Measurements from ENCODE around the gene UNCX.
"Not testable (repeated sequence)": the region's sequence is repeated elsewhere in the genome, so short reads cannot be mapped to it uniquely, and the experiment has no call there.

UNCX gene

DNA sequence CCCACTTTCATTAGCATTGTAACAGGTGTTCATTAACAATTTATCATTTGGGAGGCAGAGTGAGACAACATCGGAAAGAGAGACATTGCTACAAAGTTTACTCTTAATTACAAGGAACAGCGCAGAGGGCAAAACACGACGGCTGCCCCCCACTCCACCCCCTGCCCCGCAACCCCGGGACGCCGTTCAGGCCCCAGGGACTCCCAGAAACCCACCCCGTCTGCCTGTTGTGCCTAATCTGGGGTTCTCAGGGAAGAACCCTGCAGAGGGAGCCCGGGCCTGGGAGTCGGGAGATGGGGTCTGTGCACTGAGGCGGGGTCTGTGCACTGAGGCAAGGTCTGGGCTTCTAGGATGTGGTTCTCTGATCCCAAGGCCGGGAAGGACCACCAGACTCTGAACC lies 25.2 kb downstream of the UNCX start:
- no peak for DNase-seq (ENCODE audit: low read depth in 2 of 2)

DNA sequence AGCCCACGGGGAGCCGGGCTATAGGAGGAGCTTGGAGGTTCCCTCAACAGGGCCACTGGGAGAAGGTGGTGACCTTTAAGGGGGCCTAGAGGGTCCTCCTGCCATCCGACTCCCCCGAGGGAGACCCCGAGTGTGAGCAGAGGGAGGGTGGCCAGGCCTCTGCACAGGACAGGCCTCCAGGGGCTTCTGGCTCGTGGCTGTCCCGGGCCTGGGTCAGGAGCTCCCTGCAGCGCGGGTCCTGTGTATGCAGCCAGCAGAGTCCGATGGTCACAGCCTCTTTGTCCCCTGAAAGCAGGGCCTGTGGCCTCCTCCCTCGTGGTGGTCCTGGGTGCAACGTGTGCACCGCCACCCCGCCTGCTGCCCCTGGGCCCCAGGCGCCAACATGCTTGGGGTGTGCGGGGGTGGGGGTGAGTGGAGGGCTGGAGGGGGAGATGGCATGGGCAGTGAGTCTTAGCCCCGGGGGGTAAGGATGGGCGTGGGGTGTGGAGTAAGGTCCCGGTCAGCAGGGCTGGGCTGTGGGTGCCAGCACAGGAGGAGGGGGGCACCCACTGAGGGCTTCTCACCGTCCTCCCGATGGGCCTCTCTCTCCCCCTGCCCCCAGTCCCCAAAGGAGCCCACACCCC lies 27.1 kb downstream of the UNCX start:
- no peak for DNase-seq (ENCODE audit: low read depth in 2 of 2)

DNA sequence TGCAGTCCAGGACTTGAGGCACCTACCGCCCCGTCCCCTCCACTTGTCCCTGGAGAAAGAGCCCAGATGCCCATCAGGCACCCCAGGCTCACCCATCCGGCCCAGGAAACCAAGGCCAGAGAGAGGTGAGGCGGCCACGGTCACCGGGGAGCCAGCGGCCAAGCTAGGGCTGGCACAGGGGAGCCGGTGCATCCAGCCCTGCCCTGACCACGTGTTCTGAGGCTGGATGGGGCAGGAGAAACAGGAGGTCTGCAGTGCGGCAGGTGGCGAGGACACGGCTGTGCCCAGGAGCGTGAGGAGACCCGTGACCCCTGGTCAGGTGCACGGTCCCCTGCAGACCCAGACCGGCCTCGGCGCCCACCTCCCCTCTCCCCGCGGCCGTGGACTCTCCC lies 27.6 kb downstream of the UNCX start:
- no peak for DNase-seq (ENCODE audit: low read depth in 2 of 2)

DNA sequence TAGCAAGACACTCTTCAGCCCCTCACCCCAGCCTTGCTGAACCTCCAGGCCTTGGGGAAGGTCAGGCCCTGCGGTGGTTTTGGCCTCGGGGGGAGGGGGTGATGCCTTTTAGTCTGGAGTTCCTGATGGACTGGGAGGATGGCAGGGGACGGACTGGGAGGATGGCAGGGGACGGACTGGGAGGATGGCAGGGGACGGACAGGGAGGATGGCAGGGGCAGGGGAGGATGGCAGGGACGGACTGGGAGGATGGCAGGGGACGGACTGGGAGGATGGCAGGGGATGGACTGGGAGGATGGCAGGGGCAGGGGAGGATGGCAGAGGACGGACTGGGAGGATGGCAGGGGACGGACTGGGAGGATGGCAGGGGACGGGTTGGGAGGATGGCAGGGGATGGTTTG lies 28.4 kb downstream of the UNCX start:
- not testable (repeated sequence) for DNase-seq (ENCODE audit: low read depth in 2 of 2)

DNA sequence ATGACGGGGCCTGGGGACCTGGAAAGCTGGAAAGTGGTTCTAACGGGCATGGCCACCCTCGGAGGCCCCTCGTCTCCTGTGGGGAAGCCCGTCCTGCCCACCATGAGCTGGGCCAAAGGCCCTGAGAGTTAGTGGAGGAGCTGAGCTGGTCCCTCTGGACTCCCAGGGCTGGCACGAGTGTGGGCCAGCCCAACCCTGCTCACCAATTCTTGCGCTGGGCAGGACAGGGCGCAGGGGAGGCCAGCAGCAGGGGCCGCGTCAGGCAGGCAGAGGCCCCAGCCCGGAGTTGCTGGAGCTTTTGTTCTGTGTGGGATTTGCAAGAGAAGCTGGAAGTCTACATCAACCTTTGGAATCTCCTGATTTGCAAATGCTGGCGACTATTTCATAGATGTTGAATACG lies 29.8 kb downstream of the UNCX start:
- no peak for DNase-seq (ENCODE audit: low read depth in 2 of 2)

DNA sequence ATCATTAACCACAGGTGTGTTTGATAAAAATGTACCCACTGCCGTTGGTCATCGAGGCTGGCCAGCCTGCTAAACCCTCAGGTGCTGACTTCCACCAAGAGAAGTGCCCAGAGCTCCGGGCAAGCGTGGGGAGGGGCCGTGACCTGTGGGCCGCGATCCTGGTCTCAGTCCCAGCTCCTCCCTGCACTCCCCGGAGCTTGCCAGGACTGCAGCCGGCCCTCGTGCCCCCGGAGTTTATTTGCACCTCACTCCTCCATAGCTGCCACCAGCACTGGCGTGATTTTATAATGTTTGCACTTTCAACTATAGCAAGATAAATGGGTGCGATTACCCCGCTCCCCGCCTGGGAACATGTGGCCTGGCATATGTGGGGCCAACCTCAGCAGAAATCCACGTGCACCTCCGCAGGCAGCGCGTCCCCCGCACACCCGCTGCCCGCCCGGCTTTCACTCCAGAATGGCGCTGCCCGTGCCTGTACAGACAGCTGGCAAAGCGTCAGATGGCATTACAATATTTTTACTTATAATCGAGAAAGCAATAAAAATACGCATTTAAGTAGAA lies 30.8 kb downstream of the UNCX start:
- no peak for DNase-seq (ENCODE audit: low read depth in 2 of 2)

DNA sequence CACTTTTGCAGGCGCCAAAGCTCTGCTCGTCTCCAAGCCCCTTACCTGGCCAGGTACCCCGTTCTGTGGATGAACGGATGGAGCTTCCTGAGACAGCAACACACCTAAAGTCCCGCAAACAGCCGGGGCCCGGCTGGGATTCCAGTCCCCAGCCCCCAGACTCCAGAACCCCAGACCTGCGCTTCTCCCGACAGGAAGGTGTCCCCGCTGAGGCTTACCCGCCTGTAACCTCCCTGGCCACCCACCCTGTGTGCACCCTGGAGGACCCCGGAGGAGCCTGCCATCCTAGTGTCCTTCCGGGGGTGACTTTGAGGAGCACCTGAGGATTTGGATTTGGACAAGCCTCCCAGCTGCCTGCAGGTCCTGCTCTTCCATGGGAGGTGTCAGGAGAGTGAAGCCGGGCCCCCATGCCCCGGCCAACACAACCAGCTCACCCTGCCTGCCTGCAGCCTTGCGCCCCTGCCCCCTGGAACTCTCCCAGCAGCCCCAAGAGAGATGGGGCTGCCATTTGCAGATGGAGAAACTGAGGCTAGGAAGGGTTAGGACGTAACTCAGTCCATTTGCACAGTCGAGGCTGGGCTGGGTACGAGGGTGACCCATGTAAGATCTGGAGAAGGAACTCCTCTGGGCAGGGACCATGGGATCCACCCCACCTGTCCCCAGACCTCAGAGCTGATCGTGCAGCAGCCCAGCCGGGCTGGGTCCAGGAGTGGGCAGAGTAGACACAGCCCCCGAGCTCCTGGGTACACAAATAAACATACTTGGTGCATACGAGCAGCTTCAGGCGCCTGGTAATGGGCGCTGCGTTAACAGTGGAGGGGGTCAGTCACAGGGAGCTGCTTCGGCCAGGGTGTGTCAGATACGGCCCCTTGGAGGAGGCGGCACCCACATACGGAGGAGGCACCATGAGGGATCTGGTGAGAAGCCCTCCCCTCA lies 31.9 kb downstream of the UNCX start:
- no peak for DNase-seq (ENCODE audit: low read depth in 2 of 2)

DNA sequence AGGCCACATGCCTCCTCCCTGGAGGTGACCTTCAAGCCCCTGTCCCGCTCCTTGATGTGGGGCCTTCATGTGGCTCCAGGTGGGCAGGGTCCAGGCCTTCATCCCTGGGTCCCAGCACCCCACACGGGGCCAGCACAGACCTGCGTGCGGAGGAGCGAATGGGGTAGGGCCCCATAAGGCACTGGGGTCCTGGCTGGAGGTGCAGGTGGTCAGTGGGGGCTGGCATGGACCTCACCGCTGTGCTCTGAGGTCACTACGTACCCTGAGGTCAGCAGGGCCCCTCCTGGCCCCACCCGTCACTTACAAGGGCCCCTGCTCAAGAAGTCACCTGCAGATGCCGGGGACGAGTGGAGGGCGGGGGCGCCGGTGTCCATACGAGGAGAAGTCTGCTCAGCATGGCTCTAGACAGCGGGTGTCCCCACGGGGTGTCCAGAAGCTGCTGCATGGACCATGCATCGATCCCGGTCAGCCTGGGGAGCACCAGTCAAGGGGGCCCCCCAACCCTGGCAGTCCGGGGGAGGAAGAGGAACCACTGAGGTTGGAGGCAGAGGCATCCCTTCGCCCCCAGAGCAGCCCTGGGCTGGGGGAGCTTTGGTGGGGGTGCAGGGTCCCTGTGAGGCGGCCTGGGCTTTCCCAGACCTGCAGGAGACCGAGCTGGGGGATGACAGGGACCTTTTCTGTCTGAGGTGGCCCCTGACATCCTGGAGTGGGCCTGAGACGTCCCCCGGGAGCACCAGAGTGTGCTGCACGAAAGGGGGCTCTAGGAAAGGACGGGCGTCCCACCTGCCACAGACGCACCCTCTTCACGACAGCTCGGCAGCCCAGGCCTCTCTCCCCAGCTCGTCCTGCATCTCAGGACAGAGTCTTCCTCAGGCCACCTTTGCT lies 34.6 kb downstream of the UNCX start:
- DNase-seq (ENCODE audit: low read depth in 2 of 2) = no peak

DNA sequence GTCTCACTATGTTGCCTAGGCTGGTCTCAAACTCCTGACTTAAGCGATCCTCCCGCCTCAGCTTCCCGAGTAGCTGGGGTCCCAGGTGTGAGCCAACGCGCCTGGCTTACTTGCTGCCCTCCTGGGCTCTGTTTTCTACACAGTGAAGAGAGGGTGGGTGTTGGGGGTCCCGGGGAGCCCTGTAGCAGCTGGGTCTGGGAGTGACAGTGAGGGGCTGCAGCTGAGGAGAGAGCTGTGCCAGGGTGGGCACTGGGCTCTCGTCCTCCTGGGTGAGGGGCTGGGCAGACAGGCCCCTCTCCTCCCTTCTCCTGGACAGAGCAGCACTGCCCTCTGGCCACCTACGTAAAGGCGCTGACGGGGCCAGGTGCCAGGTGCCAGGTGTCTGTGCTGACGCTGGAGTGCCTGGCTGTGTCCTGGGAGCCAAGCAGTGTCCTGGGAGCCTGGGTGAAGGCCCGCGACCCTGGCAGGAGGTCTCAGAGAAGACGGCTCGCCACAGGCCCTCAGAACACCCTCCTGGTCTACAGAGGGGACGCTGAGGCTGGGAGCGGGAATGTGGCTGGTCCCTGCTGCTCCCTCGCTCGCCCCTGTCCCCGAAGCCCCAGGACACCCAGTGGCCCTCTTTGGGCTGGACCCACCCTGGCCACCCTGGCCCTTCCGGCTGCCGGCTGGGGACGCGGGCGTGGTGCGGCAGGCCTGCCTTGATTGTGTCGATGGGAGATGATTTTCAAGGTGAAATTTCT lies 35.6 kb downstream of the UNCX start:
- DNase-seq (ENCODE audit: low read depth in 2 of 2) = no peak

DNA sequence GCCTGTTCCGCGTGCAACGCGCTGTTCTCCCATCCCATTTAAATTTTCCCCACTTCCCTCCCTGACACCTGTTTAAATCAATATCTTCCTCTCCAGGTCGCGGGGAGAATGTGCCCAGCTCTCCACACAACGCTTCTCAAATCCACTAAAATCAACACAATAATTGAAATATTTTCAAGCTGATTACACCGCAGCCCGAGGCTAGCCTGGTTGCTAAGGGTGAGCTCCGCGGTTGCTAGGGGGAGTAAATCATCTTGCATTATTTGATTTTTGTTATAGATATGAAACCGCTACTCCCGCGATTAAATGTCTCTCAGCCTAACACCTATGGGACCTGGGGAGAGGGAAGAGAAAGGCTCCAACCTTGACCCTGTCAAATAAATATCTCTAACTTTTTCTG lies 36.2 kb downstream of the UNCX start:
- DNase-seq (ENCODE audit: low read depth in 2 of 2) = no peak

DNA sequence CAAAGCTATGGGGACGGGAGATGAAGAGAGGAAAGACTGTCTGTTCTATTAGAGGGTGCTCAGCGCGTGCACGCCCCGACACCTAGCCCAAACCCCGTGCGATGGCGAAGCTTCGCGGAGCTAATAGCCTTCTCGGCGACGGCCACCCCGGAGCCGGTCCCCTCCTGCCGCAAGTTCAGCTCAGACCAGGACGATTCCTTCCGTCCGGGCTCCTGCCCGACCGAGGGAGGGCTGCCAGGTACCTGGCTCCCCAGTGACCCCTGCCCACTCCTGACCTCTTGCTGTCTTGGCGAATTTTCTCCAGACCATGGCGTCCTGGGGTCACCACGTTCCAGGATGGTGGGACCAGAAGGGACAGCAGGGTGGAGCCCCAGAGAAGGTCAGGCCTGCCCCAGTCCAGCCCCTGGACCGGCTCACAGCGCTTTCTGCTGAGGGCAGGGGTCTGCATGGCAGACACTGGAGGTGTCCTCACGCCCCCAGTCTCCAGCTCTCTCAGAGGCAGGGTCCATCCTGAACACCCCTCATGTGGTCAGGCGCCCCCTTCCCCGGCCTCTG lies 36.7 kb downstream of the UNCX start:
- no peak for DNase-seq (ENCODE audit: low read depth in 2 of 2)

DNA sequence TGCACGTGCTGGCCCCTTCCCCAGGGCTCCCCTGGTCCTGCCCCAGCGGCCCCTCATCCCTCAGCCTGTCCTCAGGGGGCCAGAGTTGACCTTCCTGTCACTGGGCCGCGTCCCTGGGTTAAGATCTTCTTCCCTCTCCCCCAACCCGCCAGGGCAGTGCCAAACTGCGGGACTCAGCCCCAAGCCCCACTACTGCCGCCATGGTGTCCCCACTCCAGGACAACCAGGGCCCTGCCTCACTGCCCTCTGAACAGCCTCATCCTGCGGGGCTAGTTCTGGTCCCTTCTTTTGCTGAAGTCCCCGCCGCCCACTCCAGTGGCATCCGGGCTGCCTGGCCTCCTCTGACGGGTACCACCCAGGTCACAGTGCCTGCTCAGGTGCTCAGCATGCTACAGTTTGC lies 37.5 kb downstream of the UNCX start:
- DNase-seq (ENCODE audit: low read depth in 2 of 2) = no peak

DNA sequence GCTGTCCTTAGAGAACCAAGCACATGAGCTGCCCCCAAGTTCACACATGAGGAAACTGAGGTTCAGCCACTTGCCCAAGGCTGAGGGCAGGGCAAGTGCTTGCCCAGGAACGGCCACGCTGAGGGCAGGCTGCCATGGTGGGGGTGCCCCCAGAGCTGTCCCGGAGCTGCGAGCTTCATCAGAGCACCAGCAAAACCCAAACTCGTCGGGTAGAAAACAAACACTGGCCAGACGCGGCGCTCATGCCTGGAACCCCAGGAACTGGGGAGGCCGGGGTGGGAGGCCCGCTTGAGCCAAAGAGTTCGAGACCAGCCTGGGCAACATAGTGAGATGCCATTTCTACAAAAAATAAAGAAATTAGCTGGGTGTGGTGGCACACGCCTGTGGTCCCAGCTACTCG lies 38.4 kb downstream of the UNCX start:
- DNase-seq (ENCODE audit: low read depth in 2 of 2) = no peak

DNA sequence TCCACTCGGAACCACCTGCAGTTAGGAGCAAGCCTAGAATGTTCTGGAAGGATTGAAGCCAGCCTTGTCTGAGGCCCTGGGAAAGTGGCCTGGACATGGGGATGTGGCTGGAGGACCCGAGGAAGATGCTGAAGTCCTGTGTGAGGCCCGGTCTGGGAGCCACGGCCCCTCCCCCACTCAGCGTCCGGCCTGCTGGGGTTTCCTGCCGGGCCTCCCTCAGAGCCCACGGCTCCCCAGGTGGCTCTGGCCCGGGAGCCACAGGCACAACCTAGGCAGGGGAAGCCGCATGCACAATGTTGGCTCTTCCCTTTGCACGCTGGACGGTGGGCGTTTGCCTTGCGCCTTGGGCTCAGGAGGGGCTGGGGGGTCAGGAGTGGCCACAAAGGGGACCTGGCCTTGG lies 39.0 kb downstream of the UNCX start:
- DNase-seq (ENCODE audit: low read depth in 2 of 2) = no peak

DNA sequence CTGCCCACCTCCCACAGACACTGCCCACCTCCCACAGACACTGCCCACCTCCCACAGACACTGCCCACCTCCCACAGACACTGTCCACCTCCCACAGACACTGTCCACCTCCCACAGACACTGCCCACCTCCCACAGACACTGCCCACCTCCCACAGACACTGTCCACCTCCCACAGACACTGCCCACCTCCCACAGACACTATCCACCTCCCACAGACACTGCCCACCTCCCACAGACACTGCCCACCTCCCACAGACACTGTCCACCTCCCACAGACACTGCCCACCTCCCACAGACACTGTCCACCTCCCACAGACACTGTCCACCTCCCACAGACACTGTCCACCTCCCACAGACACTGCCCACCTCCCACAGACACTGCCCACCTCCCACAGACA lies 39.5 kb downstream of the UNCX start:
- DNase-seq (ENCODE audit: low read depth in 2 of 2) = not testable (repeated sequence)

DNA sequence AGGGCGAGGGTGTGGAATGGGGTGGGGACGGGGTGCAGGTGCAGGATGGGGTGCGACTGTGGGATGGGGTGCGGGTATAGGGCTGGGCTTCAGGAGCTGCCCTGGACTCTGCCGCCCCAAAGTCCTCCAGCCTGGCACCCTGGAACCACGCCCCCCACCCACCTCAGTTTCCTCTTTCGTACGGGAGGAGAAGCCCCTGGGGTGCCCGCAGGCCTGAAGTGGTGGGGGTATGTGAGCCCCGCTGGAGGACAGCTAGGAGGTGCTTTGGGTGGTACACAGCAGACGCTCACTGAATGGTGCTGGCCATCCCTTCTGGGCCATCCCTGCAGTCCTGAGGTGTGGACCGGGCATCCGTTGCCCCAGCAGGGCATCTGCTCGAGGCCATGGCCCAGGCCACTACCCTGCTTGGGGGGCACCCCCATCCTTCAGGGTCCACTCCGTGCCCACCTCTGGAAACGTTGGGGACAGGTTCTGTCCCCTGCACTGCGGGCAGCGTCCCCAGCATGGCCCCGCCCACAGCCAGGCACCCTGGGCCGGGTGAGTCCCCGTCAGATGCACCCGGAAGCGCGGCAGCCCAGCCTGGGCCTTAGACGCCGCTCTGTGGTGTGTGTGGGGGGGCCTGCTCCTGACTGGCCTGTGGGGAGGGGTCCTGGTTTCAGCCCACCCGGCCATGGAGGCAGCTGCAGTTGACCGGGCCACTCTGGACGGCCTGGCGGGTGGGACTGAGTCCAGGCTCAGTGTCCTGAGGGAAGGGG lies 41.6 kb downstream of the UNCX start:
- no peak for DNase-seq (ENCODE audit: low read depth in 2 of 2)

DNA sequence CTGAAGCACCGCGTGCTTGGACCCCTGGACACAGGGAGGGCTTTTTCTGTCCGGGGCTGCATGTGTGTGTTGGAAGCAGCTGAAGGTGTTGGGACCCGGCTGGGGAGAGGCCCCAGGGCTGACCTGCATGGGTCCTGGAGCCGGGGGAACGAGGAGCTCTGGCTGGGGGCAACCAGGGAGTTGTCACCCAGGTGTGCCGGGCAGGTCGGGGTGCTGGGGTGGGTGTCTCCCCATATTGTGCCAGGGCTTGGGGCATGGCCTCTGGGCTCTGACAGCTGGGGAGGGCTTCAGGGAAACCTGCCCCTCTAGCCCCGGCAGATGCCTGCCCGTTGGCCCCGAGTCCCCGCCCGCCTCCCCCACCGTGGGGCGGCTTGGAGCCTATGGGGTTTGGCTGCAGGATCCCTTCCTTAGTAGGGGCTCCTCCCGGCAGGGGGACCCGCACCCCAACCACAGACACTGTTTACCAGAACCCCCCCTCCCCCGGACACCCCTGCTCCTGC lies 42.3 kb downstream of the UNCX start:
- DNase-seq (ENCODE audit: low read depth in 2 of 2) = no peak

DNA sequence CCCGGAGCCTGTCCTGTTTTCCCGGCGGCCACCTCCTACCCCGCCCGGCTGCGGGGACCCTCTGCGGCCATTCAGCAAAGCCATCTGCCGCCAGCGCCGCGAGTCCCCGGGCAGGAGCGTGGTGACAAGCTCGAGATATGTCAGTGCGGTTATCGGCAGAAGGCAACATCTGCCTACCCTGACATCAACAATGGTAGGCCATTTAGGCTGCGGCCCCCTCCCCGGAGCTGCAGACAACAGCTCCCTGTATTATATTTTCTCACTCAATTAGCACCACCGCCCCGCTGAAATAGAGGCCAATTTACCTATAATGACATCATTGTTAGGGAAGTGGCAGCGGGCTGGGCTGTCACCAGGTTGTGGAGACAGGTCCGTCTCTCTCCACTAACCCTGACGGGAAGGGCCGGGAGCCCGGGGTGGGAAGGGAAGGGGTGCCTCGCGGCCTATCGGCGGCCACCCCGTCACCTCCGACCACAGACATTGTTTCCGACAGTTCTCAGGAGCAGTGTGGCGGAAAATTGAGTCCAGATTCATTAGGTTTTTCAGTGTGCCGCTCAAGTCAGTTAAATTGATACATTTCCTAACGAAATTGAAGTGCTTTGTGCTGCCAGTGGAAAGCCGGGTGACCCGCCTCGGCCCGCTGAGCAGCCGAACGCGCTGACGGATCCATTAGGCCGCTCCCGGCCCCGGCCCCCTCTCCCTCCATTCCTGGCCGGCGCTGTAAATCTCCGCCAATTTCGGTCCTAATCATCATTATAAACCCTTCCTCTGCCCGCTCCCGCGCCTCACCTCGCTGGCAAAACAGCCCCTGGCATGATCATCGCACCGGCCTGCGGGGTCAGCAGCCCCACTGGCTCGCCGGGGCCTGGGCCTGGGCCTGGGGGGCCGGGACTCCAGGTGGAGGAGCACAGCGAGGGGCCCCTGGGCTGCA lies 43.0 kb downstream of the UNCX start:
- DNase-seq (ENCODE audit: low read depth in 2 of 2) = no peak

DNA sequence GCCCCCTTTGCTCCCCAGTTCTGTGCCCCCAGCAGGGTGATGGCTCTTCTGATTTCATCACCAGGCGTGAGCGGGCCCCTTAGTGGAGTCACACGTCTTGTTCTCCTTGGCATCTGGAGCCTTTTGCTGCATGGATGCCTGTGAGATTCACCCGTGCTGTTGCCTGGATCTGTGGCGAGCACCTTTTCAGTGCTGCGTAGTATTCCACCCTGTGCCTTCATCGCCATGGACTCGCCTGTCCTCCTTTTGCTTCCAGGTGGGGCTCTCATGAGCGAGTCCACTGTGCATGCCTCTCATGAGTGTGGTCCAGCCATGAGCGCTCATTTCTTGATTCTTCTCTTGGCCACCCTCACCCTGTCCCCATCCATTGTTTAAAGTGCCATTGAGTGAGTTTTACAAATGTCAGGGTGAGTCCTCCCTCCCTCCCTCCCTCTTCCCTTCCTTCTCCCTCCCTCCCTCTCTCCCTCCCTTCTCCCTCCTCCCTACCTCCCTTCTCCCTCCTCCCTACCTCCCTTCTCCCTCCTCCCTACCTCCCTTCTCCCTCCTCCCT lies 44.0 kb downstream of the UNCX start:
- DNase-seq (ENCODE audit: low read depth in 2 of 2) = no peak
